ENCODE measurements around the gene IQCK.
"Not testable (repeated sequence)": the region's sequence is repeated elsewhere in the genome, so short reads cannot be mapped to it uniquely, and the experiment has no call there.

DNA sequence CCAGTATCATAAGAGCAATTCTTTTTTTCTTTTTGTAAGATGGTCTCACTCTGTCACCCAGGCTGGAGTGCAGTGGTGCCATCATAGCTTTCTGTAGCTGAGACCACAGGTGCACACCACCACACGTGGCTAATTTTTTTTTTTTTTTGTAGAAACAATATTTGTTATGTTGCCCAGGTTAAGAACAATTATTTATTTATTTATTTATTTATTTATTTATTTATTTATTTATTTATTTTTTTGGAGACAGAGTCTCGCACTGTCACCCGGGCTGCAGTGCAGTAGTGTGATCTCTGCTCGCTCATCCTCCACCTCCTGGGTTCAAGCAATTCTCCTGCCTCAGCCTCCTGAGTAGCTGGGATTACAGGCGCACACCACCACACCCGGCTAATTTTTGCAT is 38.8 kb upstream of the IQCK start:
- TF ChIP-seq POLR2A (IDR thresholded peaks at IDR 0.05; ENCODE audit: low read depth, low read length); POLR2AphosphoS5 (IDR thresholded peaks at IDR 0.05; ENCODE audit: insufficient read depth, low read depth, low read length); JUN (IDR thresholded peaks at IDR 0.05; ENCODE audit: borderline replicate concordance, insufficient read depth, insufficient read length, low read depth): not testable (repeated sequence)
- TF ChIP-seq, protein P1, sequence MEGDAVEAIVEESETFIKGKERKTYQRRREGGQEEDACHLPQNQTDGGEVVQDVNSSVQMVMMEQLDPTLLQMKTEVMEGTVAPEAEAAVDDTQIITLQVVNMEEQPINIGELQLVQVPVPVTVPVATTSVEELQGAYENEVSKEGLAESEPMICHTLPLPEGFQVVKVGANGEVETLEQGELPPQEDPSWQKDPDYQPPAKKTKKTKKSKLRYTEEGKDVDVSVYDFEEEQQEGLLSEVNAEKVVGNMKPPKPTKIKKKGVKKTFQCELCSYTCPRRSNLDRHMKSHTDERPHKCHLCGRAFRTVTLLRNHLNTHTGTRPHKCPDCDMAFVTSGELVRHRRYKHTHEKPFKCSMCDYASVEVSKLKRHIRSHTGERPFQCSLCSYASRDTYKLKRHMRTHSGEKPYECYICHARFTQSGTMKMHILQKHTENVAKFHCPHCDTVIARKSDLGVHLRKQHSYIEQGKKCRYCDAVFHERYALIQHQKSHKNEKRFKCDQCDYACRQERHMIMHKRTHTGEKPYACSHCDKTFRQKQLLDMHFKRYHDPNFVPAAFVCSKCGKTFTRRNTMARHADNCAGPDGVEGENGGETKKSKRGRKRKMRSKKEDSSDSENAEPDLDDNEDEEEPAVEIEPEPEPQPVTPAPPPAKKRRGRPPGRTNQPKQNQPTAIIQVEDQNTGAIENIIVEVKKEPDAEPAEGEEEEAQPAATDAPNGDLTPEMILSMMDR (IDR thresholded peaks at IDR 0.05; ENCODE audit: extremely low read depth in 1 of 2, insufficient read depth in 1 of 2, low read depth in 1 of 2, low read length in 2 of 2) = not testable (repeated sequence)

All from endothelial cell of umbilical vein (primary cell).